HG02973 (cell line): ENCODE data around the gene MYOM1.

Experiments used
- ATAC-seq: cut with Tn5 transposase; IDR thresholded peaks from one replicate; pipeline ENCODE4 v1.9.1; 2021; ENCODE audit warnings: moderate library complexity; ENCODE audit not compliant: unreplicated experiment

Gene MYOM1

DNA sequence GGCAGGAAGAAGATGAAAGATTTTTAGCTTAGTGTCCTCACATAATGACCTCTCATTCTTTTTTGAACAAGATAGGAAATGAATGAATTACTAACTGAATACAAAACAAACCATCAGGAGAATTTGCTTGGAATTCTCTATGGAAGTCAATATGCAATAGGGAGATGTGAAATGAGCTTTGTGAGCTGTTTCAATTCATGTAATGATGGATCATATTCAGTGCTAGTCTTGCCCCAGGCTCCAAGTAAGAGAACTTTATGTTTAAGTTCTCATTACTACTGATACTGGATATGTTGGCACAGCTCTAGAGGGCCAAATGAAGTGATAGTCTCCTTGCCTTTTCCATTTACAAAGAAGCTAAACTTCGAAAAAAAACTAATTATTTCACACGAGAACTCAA is 29.2 kb downstream of the MYOM1 start:
- no peak for ATAC-seq

DNA sequence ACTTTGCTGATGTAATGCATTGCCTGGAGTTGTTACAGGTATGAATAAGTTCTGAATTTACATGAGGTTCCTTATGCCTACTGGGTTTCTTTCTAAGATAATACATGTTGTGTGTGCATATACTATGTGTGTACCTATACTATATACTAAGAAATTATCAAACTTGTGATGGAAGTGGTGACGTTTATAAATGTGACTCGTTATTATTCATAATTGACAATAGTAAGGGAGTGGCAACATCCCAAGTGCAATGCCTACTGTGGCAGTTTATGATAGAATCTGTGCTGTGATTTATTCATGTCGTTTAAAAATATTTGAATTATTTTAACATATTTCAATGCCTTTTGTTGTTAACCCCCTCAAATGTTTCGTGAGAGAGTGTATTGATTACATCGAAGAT is 29.9 kb downstream of the MYOM1 start:
- no peak for ATAC-seq

DNA sequence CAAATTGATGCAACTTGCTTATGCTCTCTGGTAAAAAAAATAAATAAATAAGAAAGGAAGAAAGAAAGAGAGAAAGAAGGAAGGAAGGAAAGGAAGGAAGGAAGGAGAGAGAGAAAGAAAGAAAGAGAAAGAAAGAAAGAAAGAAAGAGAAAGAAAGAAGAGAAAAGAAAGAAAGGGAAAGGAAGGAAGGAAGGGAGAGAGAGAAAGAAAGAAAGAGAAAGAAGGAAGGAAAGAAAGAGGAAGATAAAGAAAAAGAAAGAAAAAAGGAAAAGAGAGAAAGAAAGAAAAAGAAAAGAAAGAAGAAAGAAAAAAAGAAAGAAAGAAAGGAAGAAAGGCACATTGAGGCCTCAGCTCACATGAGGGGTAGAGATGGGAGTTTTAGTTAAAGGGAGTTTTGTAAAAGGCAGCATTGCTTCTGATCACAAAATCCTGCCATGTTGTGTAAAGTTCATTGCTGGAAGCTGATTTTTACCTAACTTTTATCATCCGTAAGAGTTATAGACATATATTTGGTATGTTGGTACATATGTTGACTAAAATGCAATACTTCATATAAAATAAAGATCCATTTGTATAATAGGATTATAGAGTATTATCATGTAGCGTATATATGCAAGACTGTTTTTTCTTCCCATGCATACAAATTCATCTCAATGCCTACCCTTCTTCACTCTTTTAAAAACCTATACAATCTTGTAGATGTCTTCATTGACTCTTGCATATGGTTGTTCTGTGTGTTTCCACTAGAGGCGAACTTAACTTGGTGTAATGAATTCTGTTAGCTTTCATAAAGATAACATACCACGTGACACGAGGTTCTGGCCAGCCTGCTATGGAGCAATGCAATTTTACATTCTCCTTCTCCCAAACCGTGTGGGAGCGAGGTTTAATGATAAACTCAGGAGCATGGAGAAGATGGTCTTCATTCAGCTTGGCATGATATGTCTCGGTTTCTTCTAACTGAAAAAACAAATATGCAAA is 32.8 kb downstream of the MYOM1 start:
- no peak for ATAC-seq

DNA sequence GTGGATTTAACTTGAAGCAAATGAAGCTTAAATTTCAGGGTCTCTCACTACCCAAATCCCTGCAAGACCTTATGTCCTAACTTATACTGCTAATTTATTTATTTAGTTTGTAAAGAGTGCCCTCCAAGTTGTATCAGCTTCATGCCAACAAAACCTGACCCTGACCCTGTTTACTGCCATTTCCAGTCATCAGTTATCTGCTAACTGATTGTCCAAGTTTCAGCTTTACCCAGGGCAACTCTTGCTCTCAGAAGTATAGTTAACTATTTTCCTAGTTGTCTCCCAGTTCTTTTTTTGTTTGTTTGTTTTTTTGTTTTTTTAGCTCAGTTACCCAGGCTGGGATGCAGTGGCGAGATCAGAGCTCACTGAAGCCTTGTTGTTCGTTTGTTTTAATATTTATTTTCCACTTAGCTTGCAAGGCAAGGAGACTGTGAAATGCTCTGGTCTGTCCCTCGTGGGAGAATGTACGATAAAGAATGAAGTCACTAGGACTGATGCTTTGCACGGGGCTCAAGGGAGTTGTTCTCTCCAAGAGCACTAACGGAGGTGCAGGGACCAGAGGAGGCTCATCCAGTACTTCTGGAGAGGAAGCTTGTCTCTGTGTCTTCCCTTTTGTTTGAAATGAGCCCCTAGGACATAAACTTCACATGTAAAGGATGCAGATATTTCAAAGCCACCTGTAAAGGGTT is 35.3 kb downstream of the MYOM1 start:
- ATAC-seq: no peak

DNA sequence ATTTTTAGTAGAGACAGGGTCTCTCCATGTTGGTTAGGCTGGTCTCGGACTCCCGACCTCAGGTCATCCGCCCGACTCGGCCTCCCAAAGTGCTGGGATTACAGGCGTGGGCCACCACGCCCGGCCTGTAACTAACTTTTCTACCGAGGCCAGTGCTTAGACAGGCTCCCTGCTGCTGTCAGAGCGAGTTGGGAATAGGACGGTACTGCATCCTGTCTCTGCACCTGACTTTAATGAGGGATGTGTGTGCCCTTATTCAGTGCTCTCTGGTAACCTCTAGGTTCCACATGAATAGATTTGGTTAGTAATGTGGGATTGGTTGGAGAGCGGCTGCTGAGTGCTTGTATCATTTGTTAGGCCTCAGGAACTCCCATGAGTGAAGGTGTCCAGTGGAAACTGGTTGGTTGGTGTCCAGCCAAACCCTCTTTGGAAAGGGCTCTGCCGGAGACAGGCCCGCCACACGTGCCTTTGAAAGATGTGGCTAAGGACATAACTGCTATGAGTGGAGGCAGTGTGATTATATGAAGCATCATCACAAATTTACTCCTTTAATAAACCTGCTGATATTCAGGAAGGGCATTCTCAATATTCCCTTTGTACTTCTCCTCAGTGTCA is 36.6 kb downstream of the MYOM1 start:
- no peak for ATAC-seq

DNA sequence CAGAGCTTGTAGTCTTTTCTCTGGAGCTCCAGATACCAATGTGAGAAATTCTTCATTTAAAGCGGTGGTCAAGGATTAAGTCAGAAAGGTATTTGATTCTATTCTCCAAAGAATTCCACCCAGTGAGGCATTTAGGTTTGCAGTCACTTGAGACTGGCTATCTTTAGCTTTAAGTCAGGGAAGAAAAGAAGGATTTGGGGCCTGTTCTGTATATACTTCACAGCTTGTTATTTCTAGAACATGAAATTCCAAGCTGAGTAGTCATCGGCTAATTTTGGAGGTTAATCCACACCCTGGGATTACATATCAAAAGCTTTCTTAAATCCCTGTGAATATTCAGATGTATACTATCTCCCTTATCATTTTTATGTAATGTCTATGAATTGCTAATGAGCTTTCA is 39.4 kb downstream of the MYOM1 start:
- no peak for ATAC-seq

DNA sequence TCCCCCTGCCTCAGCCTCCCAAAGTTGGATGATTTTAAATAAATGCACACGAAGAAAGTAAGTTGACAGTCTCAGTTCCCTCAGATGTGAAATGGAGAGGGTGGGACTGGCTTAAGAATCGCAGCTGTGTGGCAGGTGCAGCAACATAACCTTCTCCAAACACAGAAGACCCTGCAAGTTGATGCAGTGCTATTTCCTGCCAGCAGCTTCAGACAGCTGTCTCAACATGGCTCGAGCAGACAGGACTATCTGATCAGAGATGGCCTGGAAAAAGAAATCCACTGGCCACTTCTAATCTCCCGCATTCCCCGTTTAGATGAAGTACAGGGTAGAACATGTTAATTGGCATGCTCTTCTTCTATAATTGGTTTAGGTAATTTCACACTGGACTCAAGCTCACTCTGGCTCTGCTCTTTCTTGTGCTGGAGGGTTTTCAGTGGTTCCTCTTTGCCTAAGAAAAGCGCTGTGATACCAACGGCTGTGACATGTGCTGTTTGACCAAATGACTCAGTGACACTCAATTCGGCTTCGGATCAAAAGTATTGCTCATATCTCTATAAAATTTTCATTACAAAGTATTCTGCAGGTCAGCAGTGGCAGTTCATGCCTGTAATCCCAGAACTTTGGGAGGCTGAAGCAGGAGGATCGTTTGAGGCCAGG is 40.2 kb downstream of the MYOM1 start:
- ATAC-seq: peak; percentile 36

DNA sequence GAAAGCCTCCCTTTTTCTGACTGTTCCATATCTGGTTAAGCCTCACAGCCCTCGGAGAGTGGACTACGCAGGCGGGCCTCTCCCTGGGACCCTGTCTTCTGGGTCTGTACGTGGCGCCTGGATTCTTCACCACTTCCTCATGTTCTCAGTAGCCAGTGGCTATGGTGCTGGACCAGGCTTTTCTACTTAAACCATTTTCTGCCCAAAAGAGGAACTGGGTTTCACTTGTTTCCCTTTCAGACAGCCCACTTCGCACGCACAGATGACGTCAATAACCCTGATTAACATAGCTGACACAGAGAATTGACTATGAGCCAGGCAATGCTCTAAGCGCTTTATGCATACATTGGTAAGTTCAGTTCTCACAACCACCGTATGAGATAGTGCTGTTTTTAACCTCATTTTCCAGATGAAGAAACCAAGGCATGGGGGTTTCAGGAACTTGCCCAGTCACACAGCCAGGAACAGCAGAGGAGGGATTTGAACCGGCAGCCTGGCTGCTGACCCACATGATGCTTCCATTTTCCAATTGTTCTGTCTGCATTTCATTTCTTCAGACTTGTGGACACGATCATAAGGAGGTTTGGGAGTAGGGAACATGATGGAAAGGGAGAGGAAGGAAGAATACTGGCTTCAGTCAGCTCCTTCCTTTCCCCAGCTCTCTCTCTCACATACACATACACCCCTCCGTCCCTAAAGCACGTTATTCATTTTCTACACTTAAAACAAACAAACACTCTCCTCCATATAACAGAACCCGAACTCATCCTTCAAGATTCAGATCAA is 41.7 kb downstream of the MYOM1 start:
- peak; percentile 87 for ATAC-seq

DNA sequence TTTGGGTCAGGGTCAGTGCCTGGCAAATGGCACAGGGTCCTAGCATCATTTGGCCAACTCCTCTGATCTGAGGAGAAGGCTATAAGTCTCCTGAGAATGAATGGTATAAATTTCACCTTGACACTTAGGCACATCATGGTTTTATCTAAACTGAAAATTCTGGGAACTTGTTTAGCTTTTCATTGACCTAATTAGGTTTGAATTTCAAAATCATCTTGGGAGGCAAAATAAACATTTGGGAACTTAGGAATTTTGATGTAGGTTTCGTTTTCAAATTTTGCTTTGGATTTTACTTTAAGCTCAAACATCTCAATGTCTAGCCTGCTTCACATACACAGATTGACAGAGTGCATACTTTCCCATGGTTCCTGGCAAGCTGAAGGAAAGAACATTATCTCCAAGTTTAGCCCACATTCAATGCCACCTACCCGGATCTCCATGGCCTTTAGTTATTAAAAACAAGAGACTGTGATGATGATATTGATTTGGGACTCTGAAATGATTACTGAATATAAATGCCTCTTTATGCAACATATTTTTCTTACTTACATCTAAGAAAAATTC is 44.5 kb downstream of the MYOM1 start:
- no peak for ATAC-seq

DNA sequence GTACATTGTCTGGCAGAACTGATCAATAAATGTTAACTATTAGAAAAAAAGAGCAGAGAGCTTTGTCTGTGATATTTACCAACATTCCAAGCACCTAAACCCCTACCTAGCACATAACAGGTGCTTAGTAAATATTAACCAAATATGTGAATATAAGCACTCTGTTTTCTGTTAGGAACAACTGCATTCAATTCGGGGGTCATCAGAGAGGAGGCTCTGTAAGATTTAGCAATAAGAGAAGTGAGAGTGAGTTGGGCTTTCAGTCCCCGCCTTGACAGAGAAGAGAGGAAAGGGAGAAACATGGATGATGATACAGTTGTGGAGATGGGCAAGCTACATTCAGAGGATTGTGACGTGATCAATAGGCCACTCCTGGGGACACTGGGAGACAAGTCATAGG is 47.7 kb downstream of the MYOM1 start:
- ATAC-seq: no peak

DNA sequence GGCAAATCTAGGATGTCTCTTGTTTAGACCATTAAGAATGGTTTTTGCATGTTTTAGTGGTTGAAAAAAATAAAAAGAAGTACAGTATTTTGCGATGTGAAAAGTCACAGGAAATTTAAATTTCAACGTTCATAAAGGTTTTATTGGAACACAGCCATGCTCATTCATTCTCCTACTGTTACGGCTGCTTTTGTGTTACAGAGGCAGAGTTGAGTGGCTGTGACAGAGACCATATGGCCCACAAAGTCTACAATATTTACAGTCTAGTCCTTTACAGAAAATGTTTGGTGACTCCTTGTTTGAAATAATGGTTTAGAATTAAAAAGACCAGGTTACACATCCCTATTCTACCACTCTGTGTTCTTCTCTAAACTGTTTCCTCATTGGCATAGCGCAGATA is 48.1 kb downstream of the MYOM1 start:
- no peak for ATAC-seq

DNA sequence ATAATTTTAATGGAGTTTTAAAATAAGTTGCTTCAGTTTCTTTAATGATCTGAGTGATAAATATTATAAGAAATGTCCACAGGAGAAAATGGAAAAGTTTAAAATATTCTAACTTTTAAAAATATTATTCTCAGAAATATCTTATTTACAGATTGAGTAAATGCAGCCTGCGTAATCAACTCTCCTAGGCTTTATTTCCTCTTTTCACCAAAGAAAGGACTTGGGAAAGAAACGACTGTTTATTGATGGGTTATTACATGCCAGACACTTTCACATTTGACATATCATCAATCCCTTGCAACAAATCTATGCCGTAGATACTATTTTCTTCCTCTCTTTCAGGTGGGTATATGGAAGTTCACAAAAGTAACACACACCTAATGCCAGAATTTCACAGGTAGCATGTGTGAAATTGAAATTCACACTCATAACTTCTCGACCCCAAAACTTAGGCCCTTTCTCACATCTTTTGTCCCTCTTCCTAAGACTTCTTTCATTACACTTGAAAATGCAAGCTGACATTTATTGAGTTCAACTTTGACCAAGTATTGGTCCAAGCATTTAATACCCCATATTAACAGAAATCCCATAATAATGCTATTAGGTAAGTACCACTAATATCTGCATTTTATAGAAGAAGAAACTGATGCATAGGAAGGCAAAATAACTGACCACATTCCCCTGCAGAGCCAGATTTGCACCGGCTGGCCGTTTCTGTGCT is 49.2 kb downstream of the MYOM1 start:
- no peak for ATAC-seq

DNA sequence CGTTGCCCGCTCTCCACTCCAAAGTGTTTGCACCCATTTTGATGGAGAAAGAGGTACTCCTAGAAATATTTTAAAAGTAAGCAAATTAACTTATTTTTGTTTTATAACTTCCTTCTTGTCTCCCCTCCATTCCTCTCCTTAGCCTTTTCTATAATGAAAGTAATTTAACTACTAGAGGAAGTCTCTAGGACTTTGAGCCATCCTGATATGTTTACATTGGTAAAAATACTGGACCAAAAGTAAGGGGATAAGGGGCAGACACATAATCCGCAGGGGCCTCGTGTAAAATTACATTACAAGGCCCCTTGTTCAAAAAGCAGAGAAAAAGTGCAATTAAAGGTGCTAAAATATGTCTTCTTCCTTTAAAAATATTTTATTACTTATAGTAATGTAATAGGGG is 55.4 kb downstream of the MYOM1 start:
- ATAC-seq: no peak

DNA sequence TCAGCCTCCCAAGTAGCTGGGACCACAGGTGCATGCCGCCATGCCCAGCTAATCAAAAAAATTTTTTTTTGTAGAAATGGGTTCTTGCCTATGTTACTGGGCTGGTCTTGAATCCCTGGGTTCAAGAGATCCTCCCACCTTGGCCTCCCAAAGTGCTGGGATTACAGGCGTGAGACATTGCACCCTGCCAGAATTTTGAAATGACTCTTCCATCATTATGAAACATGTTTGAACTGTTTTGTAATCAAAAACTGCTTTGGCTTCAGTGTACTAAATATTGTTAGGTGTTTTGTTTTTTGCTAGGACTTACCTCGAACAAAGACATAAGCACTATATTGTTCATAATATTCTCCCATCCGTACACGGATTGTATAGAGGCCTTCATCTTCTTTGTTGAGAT is 55.8 kb downstream of the MYOM1 start:
- no peak for ATAC-seq

DNA sequence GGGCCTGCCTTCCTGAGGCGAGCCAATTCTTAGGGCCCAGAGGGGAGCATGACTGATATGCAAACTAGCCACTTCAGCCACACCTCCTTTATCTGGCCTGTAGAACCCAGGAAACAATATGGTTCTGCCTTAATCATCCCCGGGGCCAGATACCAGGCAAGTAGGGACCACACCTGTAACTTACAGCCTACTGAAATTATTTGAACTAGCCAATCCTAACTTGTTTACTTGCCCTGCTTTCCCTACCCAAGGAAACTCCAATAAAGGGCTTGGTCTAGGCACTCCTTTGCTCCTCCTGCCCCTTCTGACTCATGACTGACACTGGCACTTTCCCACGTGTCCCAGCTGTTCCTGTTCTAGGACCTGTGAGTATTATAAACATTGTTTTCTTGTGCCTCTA is 57.6 kb downstream of the MYOM1 start:
- ATAC-seq: no peak

DNA sequence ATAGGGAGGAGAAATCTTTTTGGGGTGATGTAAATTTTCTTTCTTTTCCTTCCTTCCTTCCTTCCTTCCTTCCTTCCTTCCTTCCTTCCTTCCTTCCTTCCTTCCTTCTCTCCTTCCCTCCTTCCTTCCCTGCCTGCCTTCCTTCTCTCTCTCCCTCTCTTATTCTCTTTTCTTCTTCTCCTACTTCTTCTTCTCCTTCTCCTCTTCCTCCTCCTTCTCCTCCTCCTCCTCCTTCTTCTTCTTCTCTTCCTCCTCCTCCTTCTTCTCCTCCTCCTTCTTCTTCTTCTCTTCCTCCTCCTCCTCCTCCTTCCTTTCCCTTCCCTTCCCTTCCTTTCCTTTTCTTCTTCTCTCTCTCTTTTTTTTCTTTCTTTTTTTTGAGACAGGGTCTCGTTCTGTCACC is 59.9 kb downstream of the MYOM1 start:
- ATAC-seq: no peak

DNA sequence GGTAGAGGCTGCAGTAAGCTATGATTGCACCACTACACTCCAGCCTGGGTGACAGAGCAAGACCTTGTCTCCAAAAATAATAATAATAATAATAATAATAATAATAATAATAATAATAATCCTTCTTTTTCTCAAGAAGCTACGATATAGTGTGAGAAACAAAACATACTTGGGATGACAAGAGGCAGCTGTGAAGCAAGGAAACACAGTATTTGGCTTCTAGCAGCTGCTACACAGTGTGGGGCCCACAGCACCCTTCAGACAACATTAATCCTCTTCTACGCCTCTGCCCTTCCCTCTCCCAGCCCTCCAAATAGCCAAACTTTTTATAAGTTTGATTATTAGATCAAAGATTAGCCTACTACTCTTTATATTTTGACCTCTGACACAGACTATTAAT is 62.2 kb downstream of the MYOM1 start:
- no peak for ATAC-seq

DNA sequence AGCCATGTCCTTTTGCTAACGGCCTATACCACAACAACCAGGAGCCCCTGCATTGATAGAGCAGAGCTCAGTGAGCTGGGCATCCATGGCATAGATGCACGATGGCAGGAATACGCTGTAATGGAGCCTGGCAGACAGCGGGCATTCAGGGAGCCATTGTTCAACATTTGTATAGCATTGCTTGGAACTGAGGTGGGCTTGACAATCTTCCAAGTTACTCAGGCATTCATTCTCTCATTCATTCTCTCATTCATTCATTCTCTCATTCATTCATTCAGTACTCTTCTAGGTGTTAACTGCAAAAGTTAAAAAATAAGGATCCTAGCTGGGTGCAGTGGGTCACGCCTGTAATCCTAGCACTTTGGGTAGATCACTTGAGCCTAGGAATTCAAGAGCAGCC is 62.7 kb downstream of the MYOM1 start:
- ATAC-seq: no peak

DNA sequence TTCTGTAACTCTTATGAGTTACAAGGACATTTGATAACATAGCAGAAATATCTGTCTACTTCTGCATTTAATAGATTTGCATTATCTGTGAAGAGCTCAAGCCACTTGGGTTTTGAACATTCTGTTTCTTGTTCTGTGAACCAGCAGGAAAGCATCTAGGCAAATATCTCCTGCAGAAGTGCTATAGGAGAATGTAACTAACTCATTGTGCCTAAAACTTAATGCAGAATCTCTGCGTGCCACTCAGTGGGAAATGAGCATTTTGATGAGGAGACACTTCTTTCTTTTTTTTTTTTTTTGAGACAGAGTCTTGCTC is 63.5 kb downstream of the MYOM1 start:
- ATAC-seq: no peak

DNA sequence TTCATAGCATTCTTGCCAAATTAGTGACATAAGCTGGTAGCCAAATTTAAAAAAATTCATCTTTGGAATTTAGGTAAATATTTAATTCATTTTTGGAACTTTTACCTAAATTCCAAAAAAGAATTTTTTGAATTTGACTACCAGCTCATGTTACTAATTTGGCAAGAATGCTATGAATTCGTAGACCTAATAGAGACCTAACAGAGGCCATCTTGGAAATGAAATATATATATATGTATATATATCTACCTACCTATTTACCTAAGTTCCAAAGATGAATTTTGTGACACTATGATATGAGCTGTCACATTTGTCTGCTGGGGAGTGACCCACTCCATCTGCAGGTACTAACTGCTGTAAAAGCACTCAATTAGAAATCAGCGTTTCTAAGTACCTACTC is 65.6 kb downstream of the MYOM1 start:
- no peak for ATAC-seq
